Measurements from ENCODE around the gene ACAT1.

Gene ACAT1

DNA sequence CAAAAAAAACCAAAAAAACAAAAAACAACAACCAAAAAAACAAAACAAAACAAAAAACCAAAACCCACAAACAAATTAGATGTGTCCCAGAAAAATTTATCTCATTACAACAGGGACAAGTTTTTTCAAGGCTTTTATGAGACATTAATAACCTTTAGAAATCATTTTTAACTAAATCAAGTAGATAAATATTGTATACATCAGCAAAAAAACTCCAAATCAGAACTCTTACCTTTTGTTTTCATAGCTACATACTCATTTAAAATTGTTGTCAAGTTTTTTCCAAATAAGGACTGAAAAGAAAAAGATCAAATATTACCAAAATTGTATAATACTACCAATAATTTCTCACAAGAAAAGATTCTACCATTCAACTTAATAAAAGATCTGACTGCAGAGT, 72.4 kb downstream of the ACAT1 start:
- H3K9me3 ChIP-seq (ENCODE audit: control insufficient read depth, low read length): no peaks in the 10 kb centered on the region
- H3K27me3 ChIP-seq (replicated peaks; ENCODE audit: control insufficient read depth, insufficient read depth, low read length, poor library complexity, severe bottlenecking): no peaks in the 10 kb centered on the region
- H3K36me3 ChIP-seq (ENCODE audit: control insufficient read depth, insufficient read depth, low read length): peaks cover 67% of the 10 kb centered on the region
- H3K27ac ChIP-seq (ENCODE audit: insufficient read depth, low read length, poor library complexity, severe bottlenecking): no peak overlapping the region
- H3K4me3 ChIP-seq (ENCODE audit: insufficient read depth, low read depth, low read length, poor library complexity, severe bottlenecking): no peak overlapping the region
- no peak for DNase-seq
- H3K4me1 ChIP-seq (ENCODE audit: control insufficient read depth, insufficient read depth, low read length, poor library complexity, severe bottlenecking): peaks cover 7% of the 10 kb centered on the region

DNA sequence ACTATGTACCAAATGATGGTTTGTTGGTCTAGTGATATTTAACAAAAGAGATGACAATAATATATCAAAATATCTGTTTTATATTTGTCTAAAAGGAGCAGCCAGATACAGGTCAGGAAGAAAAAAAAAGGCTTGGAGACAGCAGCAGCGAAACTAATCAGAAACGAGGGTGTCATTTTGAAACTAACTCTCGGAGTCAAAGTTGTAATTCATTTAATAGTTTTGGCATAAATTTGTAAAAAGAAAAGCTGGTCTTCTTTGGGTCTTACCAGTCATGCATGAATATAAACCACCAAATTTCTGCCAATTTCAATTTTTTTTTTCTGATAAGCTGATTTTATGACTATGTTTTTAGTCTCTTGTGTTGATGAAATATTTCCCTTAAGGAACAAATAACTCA, 75.5 kb downstream of the ACAT1 start:
- no peaks in the 10 kb centered on the region for H3K9me3 ChIP-seq (ENCODE audit: control insufficient read depth, low read length)
- no peak for DNase-seq
- H3K36me3 ChIP-seq (ENCODE audit: control insufficient read depth, insufficient read depth, low read length): peaks cover 42% of the 10 kb centered on the region
- H3K4me1 ChIP-seq (ENCODE audit: control insufficient read depth, insufficient read depth, low read length, poor library complexity, severe bottlenecking): peaks cover 10% of the 10 kb centered on the region
- no peaks in the 10 kb centered on the region for H3K27me3 ChIP-seq (replicated peaks; ENCODE audit: control insufficient read depth, insufficient read depth, low read length, poor library complexity, severe bottlenecking)
- no peak overlapping the region for H3K4me3 ChIP-seq (ENCODE audit: insufficient read depth, low read depth, low read length, poor library complexity, severe bottlenecking)
- H3K27ac ChIP-seq (ENCODE audit: insufficient read depth, low read length, poor library complexity, severe bottlenecking): no peak overlapping the region

Measured in effector memory CD4-positive, alpha-beta T cell (primary cell).